ENCODE results near the gene HACD2.
"Not testable (repeated sequence)": the region's sequence is repeated elsewhere in the genome, so short reads cannot be mapped to it uniquely, and the experiment has no call there.

DNA sequence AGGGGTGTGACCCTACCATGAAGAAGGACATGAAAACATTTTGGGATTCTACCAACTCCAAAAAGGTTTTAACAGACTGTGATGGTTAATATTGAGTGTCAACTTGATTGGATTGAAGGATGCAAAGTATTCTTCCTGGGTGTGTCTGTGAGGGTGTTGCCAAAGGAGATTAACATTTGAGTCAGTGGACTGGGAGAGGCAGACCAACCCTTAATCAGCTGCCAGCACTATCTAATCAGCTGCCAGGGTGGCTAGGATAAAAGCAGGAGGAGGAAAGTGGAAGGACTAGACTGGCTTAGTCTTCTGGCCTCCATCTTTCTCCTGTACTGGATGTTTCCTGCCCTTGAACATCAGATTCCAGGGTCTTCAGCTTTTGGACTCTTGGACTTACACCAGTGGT is 16.0 kb upstream of the HACD2 start:
- TF ChIP-seq, protein P1, sequence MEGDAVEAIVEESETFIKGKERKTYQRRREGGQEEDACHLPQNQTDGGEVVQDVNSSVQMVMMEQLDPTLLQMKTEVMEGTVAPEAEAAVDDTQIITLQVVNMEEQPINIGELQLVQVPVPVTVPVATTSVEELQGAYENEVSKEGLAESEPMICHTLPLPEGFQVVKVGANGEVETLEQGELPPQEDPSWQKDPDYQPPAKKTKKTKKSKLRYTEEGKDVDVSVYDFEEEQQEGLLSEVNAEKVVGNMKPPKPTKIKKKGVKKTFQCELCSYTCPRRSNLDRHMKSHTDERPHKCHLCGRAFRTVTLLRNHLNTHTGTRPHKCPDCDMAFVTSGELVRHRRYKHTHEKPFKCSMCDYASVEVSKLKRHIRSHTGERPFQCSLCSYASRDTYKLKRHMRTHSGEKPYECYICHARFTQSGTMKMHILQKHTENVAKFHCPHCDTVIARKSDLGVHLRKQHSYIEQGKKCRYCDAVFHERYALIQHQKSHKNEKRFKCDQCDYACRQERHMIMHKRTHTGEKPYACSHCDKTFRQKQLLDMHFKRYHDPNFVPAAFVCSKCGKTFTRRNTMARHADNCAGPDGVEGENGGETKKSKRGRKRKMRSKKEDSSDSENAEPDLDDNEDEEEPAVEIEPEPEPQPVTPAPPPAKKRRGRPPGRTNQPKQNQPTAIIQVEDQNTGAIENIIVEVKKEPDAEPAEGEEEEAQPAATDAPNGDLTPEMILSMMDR (IDR thresholded peaks at IDR 0.05), result not testable (repeated sequence)
- not testable (repeated sequence) for TF ChIP-seq POLR2A (IDR thresholded peaks at IDR 0.05)

Measured in adrenal gland (tissue), 5 donors.